Myocyte (in vitro differentiated cells): ENCODE measurements around the gene HAUS1. TPM values are rescaled to one million over a fixed set of nuclear protein-coding genes. Genes with fewer than 3 reads are reported as not detected.
A peak's percentile ranks its signal among the peaks of the same experiment; 100 is the strongest.
"Not testable (repeated sequence)": the region's sequence is repeated elsewhere in the genome, so short reads cannot be mapped to it uniquely, and the experiment has no call there.

Experiments used
- DNase-seq: peaks from one replicate; pipeline ENCODE4 v3.0.0-alpha.2; 2012; ENCODE audit warnings: low read depth
- total RNA-seq: library from RNA; depleted of rRNA; stranded (reverse); fragments of >200 nt; gene quantifications from 2 replicates; pipeline ENCODE4 v1.2.3, GENCODE V29; 2014

HAUS1 gene
- total RNA-seq, 1 donor from 2014 or later: 18.1 TPM

DNA sequence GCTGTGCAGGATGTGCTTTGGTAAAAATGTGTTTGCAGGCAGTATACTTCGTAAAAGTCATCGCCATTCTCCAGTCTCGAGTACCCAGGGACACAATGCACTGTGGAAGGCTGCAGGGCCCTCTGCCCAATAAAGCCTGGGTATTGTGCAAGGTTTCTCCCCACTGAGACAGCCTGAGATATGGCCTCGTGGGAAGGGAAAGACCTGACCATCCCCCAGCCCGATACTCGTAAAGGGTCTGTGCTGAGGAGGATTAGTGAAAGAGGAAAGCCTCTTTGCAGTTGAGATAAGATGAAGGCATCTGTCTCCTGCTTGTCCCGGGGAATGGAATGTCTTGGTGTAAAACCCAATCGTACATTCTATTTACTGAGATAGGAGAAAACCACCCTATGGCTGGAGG, 15.7 kb upstream of the HAUS1 start:
- not testable (repeated sequence) for DNase-seq

- no peak for DNase-seq
Measured at GRCh38 chr18:46095532-46095931, 8.7 kb upstream of the HAUS1 start.

- peak; percentile 13 for DNase-seq
Measured at GRCh38 chr18:46096651-46097300, 7.4 kb upstream of the HAUS1 start.

DNA sequence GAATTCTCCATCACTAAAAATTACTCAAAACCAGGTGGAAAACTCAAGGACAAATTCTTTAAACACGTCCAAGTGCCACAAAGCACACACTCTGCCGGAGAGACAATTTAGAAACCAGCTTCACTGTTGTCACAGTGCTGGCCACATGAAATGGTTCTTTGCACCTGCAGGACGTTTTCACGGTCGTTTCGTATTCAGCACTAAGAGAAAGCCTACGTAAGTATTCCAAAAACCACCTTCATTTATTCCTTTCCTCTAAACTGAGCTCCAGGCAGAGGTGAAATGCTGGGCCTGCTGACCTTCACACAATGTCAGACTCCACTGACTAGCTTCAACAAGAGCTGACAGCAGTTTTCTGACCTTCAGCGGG, 6.8 kb upstream of the HAUS1 start:
- DNase-seq: no peak

GRCh38 chr18:46097801-46098615, 6.2 kb upstream of the HAUS1 start, which contains the start of gene ATP5F1A:
ATP5F1A (minus strand) TSS chr18:46098296; CDS start chr18:46098231, 65 bp downstream.
- peak; percentile 89 for DNase-seq

- no peak for DNase-seq
Measured at GRCh38 chr18:46098616-46098933, 5.6 kb upstream of the HAUS1 start.

GRCh38 chr18:46099463-46099862, 4.7 kb upstream of the HAUS1 start:
- no peak for DNase-seq

GRCh38 chr18:46109386-46109785, 5.2 kb downstream of the HAUS1 start:
- DNase-seq: no peak

GRCh38 chr18:46110406-46110805, 6.2 kb downstream of the HAUS1 start:
- no peak for DNase-seq

- DNase-seq: no peak
Measured at GRCh38 chr18:46113751-46114150, 9.6 kb downstream of the HAUS1 start.

DNA sequence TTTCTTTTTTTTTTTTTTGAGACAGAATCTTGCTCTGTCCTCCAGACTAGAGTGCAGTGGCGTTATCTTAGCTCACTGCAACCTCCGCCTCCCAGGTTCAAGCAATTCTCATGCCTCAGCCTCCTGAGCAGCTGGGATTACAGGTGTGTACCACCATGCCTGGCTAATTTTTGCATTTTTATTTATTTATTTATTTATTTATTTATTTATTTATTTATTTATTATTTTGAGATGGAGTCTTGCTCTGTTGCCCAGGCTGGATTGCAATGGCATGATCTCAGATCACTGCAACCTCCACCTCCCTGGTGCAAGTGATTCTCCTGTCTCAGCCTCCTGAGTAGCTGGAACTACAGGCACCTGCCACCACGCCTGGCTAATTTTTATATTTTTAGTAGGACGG, 22.4 kb downstream of the HAUS1 start:
- DNase-seq: not testable (repeated sequence)

GRCh38 chr18:46130061-46130460, 25.9 kb downstream of the HAUS1 start:
- no peak for DNase-seq

DNA sequence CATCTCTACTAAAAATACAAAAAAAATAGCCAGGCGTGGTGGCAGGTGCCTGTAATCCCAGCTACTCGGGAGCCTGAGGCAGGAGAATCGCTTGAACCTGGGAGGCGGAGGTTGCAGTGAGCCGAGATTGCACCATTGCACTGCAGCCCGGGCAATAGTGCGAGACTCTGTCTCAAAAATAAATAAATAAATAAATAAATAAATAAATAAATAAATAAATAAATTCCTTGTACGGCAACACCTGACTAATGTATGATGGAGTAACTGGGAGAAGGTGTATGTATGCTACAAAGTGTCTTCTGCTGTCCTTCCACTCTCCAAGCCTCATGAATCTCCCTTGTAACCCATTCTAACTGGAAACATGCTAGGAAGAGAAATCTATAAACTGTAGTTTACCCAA, 26.4 kb downstream of the HAUS1 start:
- DNase-seq: not testable (repeated sequence)

- DNase-seq: no peak
Measured at GRCh38 chr18:46133534-46133933, 29.3 kb downstream of the HAUS1 start.

DNA sequence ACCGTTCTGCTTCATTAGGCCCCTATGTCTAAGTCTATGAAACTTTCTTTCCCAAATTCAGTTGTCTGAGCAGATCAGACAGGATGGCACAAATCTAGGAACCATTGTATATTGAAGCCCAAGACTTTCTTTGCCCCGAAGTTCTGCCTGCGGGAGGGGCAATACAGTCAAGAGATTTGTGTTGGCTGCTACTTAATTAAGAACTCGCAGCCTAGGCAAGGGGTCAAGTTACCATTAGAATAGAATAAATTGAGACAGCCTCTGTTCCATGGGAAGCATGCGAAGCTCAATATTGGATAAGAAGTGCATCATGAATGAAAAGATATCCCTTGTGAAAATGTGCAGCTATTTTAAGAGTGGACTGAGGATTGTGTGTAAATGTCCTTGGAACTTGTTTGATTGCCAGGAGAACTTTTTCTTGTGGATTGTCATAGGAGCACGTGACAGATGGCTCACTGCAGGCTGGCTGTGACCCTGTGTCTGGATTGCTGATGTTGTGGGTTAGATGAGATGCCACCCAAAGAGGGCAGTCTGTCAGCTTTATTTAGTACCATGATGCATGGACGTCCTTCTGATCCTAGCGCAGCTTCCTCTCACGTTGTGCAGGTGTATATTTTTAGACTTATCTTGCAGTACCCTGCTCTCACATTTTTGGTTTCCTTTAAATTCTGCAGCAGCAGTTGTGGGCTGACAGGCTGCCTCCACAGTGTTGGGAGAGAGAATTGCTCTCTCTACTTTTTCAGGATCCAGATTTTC, 30.9 kb downstream of the HAUS1 start:
- peak; percentile 91 for DNase-seq

DNA sequence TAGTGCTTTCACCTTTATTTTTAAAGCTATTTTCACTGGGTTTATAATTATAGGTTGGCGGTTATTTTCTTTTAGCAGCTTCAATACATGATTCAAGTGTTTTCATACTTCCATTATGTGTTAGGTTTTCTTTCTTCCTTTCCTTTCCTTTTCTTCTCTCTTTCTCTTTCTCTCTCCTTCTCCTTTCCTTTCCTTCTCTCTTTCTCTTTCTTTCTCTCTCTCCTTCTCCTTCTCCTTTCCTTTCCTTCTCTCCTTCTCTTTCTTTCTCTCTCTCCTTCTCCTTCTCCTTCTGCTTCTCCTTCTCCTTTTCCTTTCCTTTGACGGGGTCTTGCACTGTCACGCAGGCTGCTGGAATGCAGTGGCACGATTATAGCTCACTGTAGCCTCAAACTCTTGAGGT, 36.0 kb downstream of the HAUS1 start:
- DNase-seq: no peak

DNA sequence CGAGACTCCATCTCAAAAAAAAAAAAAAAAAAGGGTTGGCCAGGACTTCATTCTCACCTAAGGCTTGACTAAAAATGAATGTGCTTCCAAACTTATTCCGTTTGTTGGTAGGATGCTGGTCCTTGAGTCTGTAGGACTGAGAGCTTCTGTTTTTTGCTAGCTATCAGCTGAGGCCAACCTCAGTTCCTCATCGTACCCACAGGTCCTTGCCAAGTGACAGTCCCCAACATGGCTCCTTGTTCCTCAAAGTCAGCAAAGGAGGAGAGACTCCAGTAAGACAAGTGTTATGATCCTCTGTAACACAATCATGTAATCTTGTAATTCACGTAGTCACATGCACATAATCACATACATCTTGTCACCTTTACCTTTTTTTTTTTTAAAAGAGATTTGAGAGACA, 37.0 kb downstream of the HAUS1 start:
- no peak for DNase-seq

- peak; percentile 74 for DNase-seq
Measured at GRCh38 chr18:46148810-46149209, 44.6 kb downstream of the HAUS1 start.

GRCh38 chr18:46152436-46152807, 48.2 kb downstream of the HAUS1 start:
- DNase-seq: peak; percentile 97

- DNase-seq: peak; percentile 93
Measured at GRCh38 chr18:46152808-46153617, 48.8 kb downstream of the HAUS1 start.

GRCh38 chr18:46155641-46156051, 51.5 kb downstream of the HAUS1 start:
- DNase-seq: peak; percentile 55
